KMS-11 (cell line): Measurements from ENCODE around the gene SEC11A.
A peak's percentile ranks its signal among the peaks of the same experiment; 100 is the strongest.

Source experiments
- H2AFZ ChIP-seq: fragments of 200-600 bp; sonication (generic); 2 replicates; pipeline ENCODE4 v1.6.1; 2016; ENCODE audit warnings: antibody characterized with exemption, mixed run types, low read depth
- H3K27ac ChIP-seq: fragments of 200-600 bp; sonication (generic); 2 replicates; pipeline ENCODE4 v1.6.1; 2016; ENCODE audit warnings: mild to moderate bottlenecking, mixed run types
- H3K27me3 ChIP-seq: fragments of 200-600 bp; sonication (generic); 2 replicates; pipeline ENCODE4 v1.6.1; 2017; ENCODE audit warnings: mild to moderate bottlenecking, low read depth, mixed run types, moderate library complexity; ENCODE audit not compliant: insufficient read depth
- H3K36me3 ChIP-seq: fragments of 200-600 bp; sonication (generic); 2 replicates; pipeline ENCODE4 v1.6.1; 2017; ENCODE audit warnings: mild to moderate bottlenecking, mixed run types; ENCODE audit not compliant: insufficient read depth
- H3K4me1 ChIP-seq: fragments of 200-600 bp; sonication (generic); 2 replicates; pipeline ENCODE4 v1.6.1; 2016; ENCODE audit warnings: mild to moderate bottlenecking, low read depth, mixed run types; ENCODE audit not compliant: poor library complexity, severe bottlenecking
- H3K4me2 ChIP-seq: fragments of 200-600 bp; sonication (generic); 2 replicates; pipeline ENCODE4 v1.7.0; 2016; ENCODE audit warnings: mild to moderate bottlenecking, mixed run types
- H3K4me3 ChIP-seq: fragments of 200-600 bp; sonication (generic); IDR thresholded peaks from 2 replicates; pipeline ENCODE4 v1.6.1; 2017; ENCODE audit warnings: low read depth, low read length, mixed read lengths; ENCODE audit not compliant: insufficient read depth
- H3K79me2 ChIP-seq: fragments of 200-600 bp; sonication (generic); 2 replicates; pipeline ENCODE4 v1.6.1; 2016; ENCODE audit warnings: low read depth, mixed run types; ENCODE audit not compliant: insufficient read depth
- H3K9ac ChIP-seq: fragments of 200-600 bp; sonication (generic); 2 replicates; pipeline ENCODE4 v1.6.1; 2016; ENCODE audit warnings: mild to moderate bottlenecking, mixed run types
- H4K20me1 ChIP-seq: fragments of 200-600 bp; sonication (generic); 2 replicates; pipeline ENCODE4 v1.6.1; 2016; ENCODE audit warnings: mild to moderate bottlenecking, mixed run types; ENCODE audit not compliant: insufficient read depth
- TF ChIP-seq, protein P1 (sequence below): fragments of 200-600 bp; sonication (generic); conservative IDR thresholded peaks from 2 replicates; pipeline ENCODE4 v1.6.1; 2017; ENCODE audit warnings: low read depth, mild to moderate bottlenecking, antibody characterized with exemption, low read length, moderate library complexity, mixed read lengths

Gene SEC11A

DNA sequence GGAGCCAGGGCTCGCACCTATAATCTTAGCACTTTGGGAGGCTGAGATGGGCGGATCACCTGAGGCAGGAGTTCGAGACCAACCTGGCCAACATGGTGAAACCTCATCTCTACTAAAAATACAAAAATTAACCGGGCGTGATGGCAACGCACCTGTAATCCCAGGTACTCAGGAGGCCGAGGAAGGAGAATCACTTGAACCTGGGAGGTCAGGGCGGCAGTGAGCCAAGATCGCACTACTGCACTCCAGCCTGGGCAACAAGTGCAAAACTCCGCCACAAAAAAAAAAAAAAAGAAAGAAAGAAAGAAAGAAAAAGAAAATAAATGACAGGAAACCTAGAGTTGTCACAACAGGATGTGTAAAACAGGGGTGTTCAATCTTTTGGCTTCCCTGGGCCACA is 54.9 kb downstream of the SEC11A start:
- Histone ChIP-seq H3K79me2 (no peaks in the 10 kb centered on the region), H4K20me1 (no peaks in the 10 kb centered on the region), H3K27me3 (no peaks in the 10 kb centered on the region), H3K9ac (no peak overlapping the region), H3K4me2 (peak overlapping the region; percentile 31), H3K27ac (no peak overlapping the region), H3K4me1 (peaks cover 38% of the 10 kb centered on the region), H2AFZ (no peak overlapping the region), H3K36me3 (no peaks in the 10 kb centered on the region), H3K4me3 (no peak overlapping the region)
- TF ChIP-seq, protein P1, sequence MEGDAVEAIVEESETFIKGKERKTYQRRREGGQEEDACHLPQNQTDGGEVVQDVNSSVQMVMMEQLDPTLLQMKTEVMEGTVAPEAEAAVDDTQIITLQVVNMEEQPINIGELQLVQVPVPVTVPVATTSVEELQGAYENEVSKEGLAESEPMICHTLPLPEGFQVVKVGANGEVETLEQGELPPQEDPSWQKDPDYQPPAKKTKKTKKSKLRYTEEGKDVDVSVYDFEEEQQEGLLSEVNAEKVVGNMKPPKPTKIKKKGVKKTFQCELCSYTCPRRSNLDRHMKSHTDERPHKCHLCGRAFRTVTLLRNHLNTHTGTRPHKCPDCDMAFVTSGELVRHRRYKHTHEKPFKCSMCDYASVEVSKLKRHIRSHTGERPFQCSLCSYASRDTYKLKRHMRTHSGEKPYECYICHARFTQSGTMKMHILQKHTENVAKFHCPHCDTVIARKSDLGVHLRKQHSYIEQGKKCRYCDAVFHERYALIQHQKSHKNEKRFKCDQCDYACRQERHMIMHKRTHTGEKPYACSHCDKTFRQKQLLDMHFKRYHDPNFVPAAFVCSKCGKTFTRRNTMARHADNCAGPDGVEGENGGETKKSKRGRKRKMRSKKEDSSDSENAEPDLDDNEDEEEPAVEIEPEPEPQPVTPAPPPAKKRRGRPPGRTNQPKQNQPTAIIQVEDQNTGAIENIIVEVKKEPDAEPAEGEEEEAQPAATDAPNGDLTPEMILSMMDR, result no peak

DNA sequence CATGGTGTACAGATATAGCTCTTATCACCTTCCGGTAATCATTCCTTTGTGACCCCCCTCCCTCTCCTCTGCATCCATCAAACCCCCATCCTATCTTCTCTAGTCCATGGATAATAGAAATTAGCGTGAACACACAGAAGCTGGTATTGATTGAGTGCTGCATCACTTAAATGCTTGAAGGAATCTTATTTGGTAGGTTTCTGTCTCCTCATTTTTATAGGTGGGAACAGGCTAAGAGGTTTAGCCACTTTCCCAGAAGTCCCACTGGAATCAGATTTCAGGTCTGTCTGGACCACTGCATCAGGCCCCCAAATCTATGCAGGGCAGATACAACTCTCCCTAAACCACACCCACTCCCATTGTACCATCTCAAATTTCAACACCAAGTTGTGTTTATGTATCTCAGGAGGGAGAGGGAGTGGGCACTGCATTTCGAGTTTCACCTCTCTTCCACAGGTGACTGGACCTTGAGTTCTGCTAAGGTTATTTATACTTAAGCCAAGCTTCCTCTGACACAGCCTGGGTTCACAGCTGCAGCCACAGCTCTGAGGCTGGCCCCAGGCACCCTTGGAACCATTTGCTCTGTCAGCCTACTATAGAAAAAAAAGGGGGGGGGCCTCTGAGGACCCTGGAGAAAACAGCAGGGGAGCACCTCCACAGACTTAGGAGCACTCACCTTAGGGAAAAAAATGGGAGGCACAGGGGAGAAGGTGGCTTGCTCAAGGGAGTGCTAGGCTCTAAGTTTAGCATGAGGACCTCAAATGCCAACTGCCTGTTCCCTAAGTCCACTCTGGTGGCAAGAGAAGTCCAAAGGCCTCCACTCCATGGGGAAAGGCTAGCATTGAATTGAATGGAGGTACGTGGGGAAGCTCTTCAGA is 55.8 kb downstream of the SEC11A start:
- no peak overlapping the region for H3K9ac ChIP-seq
- peaks cover 45% of the 10 kb centered on the region for H3K4me1 ChIP-seq
- no peaks in the 10 kb centered on the region for H3K36me3 ChIP-seq
- no peak overlapping the region for H2AFZ ChIP-seq
- H3K4me2 ChIP-seq, result peak overlapping the region; percentile 31
- no peak overlapping the region for H3K4me3 ChIP-seq
- TF ChIP-seq, protein P1, result no peak
- no peaks in the 10 kb centered on the region for H3K27me3 ChIP-seq
- no peaks in the 10 kb centered on the region for H3K79me2 ChIP-seq
- H4K20me1 ChIP-seq, result no peaks in the 10 kb centered on the region
- H3K27ac ChIP-seq, result no peak overlapping the region

DNA sequence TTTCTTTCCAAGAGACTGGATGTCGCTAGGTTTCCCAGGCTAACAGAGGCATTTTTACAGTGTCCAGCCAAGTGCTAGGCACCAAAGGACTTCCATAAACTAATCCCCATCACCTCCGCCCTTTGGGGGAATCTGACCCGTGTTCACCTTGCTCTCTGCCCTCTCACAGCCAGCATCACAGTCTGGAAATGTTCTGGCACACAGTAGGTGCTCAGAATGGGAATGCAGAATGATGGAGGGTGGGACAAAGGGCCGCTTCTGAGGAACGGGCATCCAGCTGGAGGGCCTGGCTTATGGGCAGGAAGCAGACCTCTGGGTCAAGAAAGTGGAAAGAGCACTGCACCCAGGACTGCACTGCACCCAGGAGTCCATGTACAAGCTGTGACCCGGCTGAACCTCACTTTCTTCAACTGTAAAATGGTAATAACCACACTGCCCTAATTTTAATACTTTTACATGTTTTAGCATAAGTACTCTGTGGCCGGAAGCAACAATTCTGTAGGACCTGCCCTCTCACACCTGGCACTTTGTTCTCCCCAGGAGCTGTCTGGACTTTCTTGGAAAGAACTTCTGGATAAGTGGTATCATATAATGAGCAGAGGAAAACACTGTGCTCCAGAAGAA is 57.0 kb downstream of the SEC11A start:
- Histone ChIP-seq H3K4me3 (no peak overlapping the region), H3K27ac (peak overlapping the region; percentile 89), H3K27me3 (no peaks in the 10 kb centered on the region), H3K79me2 (no peaks in the 10 kb centered on the region), H3K36me3 (no peaks in the 10 kb centered on the region), H4K20me1 (no peaks in the 10 kb centered on the region), H3K4me2 (peak overlapping the region; percentile 82), H3K4me1 (peaks cover 49% of the 10 kb centered on the region), H2AFZ (peak overlapping the region; percentile 74), H3K9ac (peak overlapping the region; percentile 88)
- TF ChIP-seq, protein P1, result no peak

DNA sequence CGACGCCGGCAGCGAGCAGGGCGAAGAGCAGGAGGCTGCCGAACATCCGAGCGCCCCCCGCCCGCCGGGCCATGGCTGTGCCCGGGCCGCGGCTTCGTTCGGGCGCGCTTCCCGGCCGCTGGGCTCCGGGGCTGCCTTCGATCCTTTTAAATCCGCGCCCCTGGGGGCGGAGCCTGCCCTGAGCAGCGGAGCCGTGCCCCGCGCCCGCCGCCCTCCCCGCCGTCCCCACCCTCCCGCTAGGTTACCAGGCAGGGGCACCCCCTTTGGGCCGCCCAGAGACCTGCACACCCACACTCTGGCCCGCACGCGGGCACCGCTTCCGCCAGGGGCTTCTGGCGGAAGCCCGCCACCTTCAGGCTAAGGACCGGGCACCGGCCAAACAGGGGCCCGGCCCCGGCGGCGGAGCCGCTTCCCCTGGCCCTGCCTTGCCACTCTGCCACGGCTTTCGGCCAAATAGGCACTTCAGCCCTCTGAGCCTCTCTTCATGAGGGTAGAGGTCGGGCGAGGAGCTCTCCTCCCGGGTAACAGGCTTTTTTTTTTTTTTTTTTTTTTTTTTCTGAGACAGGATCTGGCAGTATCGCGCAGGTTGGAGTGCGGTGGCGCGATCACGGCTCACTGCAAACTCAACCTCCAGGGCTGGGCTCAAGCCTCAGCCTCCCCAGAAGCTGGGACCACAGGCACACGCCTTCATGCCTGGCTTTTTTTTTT is 57.7 kb downstream of the SEC11A start, which contains the start of gene NMB:
Gene NMB (minus strand): TSS at position 120 of the 708 bp plus-strand sequence. CDS start 47 bp downstream, at position 73.
- Histone ChIP-seq H3K4me2 (peak within 1 kb of the TSS; percentile 82), H3K27me3 (no peaks in the 10 kb centered on the region), H3K4me3 (no peak within 1 kb of the TSS), H3K9ac (peak within 1 kb of the TSS; percentile 88), H3K27ac (peak within 1 kb of the TSS; percentile 89), H2AFZ (peak within 1 kb of the TSS; percentile 74), H3K4me1 (peaks cover 51% of the 10 kb centered on the region), H4K20me1 (no peaks in the 10 kb centered on the region), H3K79me2 (peaks cover 7% of the 10 kb centered on the region; the same call in 1 of the 2 replicates), H3K36me3 (no peaks in the 10 kb centered on the region)
- TF ChIP-seq, protein P1, result peak; percentile 73
